Motor neuron (in vitro differentiated cells): ENCODE data around the gene ST6GAL2. TPM values are rescaled to one million over a fixed set of nuclear protein-coding genes. Genes with fewer than 3 reads are reported as not detected.

Experiments
- ATAC-seq, 8 experiments: fragments of 200-7000 bp; cut with Tn5 transposase; replicated peaks in 6 of 8; 2 replicates each; pipeline ENCODE4 v1.8.0; 2021; ENCODE audit warnings: mild to moderate bottlenecking in 8 of 8, moderate library complexity in 8 of 8
- H3K27ac ChIP-seq, 2 donors: fragments of 250-450 bp; sonication (Bioruptor Pico); 2 replicates each; pipeline ENCODE4 v1.9.0; 2021; ENCODE audit warnings: antibody characterized with exemption in 2 of 2, mild to moderate bottlenecking in 2 of 2, moderate library complexity in 1 of 2
- H3K4me1 ChIP-seq, 2 donors: fragments of 250-450 bp; sonication (Bioruptor Pico); replicated peaks in 1 of 2; 2 replicates each; pipeline ENCODE4 v1.6.1; 2021; ENCODE audit warnings: antibody characterized with exemption in 2 of 2, mild to moderate bottlenecking in 2 of 2, moderate library complexity in 1 of 2
- H3K4me3 ChIP-seq, 5 donors: fragments of 250-450 bp; sonication (Bioruptor Pico); 2 replicates each; pipeline ENCODE4 v1.9.0; 2021; ENCODE audit warnings: antibody characterized with exemption in 5 of 5, mild to moderate bottlenecking in 5 of 5, moderate library complexity in 4 of 5
- WGBS, 10 experiments: fragments of 450-650 bp; shearing (Covaris generic); methylation state at CpG; one replicate each; pipeline ENCODE4 v1.0.0; 2022; 5-methylcytosine and 5-hydroxymethylcytosine counted together
- in situ Hi-C, 9 experiments: fragments of 400-800 bp; cut with MboI; loops; one replicate each; pipeline ENCODE4 v1.15.0; 2021; ENCODE audit warnings: low sequenced_read_pairs in 9 of 9, low pct_unique_long_range_greater_than_20kb in 2 of 9; ENCODE audit not compliant: unreplicated experiment in 9 of 9
- total RNA-seq, 8 experiments: library from RNA; unstranded; fragments of 300-600 nt; gene quantifications; 2 replicates each; pipeline versions ENCODE4 v1.2.3 to v1.2.4, GENCODE V29; 2022

Gene ST6GAL2
- total RNA-seq, 8 experiments from 2014 or later, result 0.10 to 11.6 (median 8.9) TPM

DNA sequence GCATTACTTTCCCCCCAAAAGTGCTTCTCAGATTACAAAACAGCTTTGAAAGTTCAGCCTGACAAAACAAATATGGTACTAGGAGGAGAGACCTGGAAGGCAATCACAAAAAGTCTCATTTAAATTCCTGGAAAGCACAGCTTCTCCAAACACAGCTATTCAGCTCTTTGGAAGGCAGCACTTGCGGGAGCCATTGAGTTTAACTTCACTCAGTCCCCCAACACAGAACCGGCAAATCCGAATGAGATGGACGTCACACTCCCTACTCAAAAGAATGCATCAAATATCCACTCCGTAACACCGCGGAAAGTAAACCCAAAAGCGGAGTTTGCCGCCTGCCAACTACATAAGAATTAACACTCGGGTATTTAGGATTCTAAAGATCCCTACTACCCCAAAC lies 638 bp downstream of the ST6GAL2 start:
- 0 to 5% (median 0%) methylated on average over 1 to 8 of the region's 10 CpGs; no CpG with 5 or more reads in 1 of the 10 experiments for WGBS, 10 experiments
- ATAC-seq, result no peak
- H3K4me3 ChIP-seq, result peak overlapping the region; percentile 55 to 76 (median 61)
- H3K4me1 ChIP-seq, result peaks cover 4 to 5% of the 10 kb centered on the region in 2 donors
- H3K27ac ChIP-seq, result no peak overlapping the region
- in situ Hi-C loops, result no loop called here

DNA sequence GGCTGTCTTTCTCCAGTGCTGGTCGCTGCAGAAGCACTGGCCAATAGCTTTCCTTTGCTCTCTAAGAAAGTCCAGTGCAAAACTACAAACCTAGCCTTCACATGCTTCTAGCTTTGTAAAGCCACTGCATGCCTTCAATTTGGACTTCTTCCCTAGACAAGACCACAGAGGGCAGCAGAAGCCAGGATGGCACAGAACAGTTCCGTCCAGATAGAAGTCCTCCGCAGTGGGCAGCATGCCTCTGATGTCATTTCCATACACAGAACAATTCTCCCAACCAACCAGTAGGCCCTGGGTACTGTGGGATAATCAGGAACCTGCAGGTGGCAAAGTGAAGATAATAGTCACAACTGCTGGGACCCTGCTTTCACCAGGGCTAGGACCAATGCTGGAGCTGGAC lies 3.3 kb downstream of the ST6GAL2 start:
- no peak for ATAC-seq
- Histone ChIP-seq H3K4me1 (peaks cover 4 to 5% of the 10 kb centered on the region in 2 donors), H3K4me3 (no peak overlapping the region), H3K27ac (no peak overlapping the region)
- 63 to 100% (median 100%) methylated on average over 1 to 3 of the region's 3 CpGs; no CpG with 5 or more reads in 3 of the 10 experiments for WGBS, 10 experiments
- in situ Hi-C loops, result no loop called here

DNA sequence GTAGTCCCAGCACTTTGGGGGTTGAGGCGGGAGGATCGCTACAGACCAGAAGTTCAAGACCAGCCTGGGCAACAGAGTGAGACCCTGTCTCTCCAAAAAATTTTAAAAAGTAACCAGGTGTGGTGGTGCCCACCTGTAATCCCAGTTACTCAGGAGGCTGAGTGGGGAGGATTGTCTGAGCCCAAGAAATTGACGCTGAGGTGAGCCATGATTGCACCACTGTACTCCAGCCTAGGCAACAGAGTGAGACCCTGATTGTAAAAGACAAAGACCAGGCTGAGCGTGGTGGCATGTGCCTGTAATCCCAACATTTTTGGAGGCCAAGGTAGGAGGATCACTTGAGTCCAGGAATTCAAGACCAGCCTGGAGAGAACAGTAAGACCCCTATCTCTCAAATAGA lies 7.8 kb downstream of the ST6GAL2 start:
- no peaks in the 10 kb centered on the region for H3K4me1 ChIP-seq
- in situ Hi-C loops, result no loop called here
- H3K4me3 ChIP-seq, result no peak overlapping the region
- no peak for ATAC-seq
- no peak overlapping the region for H3K27ac ChIP-seq
- WGBS, 10 experiments, result 20 to 100% (median 74%) methylated on average over 1 to 4 of the region's 4 CpGs; no CpG with 5 or more reads in 2 of the 10 experiments

DNA sequence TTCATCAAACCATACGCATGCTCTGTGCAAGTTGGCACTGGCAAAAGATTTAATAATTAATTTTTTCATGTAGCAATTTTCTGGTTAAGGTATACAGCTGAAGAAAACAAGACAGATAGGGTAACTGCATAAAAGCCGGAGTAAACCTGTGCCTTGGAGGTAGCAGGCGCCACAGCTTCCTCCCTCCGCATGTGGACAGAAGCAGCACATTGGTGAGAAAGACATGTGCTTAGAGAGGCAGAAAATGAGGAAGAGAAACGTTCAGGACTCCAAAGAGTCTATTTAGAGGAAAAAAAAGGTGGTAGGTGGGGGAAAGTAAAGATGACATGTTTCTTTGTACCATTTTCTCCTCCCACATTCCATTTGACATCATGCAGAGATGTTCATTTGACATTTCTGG lies 9.3 kb downstream of the ST6GAL2 start:
- ATAC-seq, result no peak
- Histone ChIP-seq H3K4me3 (no peak overlapping the region), H3K4me1 (no peaks in the 10 kb centered on the region), H3K27ac (no peak overlapping the region)
- 53 to 100% (median 84%) methylated on average over 1 to 5 of the region's 5 CpGs; no CpG with 5 or more reads in 1 of the 10 experiments for whole genome bisulfite sequencing, 10 experiments
- in situ Hi-C loops, result no loop called here

DNA sequence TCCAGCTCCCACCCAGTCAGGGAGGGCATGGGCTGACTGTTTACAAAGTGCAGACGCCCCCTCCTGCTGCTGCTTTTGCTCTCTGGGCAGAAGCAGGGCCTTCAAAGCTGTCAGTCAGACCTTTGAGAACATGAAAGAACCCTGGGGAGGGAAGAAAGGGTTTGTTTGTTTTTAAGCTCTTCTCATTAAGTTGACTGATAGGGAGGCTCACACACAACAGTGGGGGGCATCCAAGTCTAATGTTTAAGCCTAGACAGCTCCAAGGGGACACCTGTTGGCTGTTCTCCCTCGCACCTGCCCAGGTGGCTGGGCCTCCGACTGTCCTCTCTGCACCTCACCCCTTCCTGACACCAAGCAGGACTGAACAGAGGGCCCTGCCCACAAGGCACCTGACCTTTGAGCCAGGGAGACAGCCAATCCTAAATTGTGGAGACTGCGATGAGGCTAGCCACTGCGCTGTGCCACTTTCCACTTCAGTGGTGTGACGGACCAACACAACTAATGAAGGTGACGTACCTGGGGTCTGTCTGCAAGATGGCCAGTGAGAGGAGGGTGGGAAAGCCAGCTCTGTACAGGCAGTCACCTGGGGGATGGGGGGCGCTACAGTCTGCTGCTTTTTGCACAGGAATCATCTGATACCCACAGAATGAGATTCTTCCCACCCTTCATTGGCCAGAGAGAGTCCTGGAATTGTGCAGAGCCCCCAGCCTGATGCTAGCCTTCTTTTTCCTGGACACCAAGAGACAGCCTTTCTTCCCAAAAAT lies 16.3 kb downstream of the ST6GAL2 start:
- in situ Hi-C loops, result no loop called here
- WGBS, 10 experiments, result 0 to 100% (median 52%) methylated on average over 1 to 6 of the region's 8 CpGs; no CpG with 5 or more reads in 4 of the 10 experiments
- H3K4me1 ChIP-seq, result no peaks in the 10 kb centered on the region
- ATAC-seq, result no peak
- no peak overlapping the region for H3K4me3 ChIP-seq
- no peak overlapping the region for H3K27ac ChIP-seq

DNA sequence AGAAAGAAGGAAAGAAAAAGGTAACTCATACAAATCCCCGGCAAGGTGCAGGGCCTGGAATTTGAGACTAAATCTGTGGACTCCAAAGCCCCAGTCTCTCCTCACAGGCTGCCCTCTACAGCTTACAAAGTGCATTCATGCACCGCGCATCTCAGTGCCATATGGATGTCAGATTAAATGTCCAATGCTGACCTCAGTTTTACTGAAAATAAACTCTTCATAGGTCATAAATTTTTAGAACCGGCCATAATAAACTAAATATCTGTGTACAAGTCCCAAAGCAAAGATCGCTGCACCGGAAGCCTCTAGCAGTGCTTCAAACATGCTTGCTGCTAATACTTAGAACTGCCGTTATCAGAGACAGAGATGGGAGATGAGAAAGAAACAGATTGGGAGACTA lies 17.7 kb downstream of the ST6GAL2 start:
- in situ Hi-C loops, result no loop called here
- Histone ChIP-seq H3K4me1 (no peaks in the 10 kb centered on the region), H3K4me3 (no peak overlapping the region), H3K27ac (no peak overlapping the region)
- ATAC-seq, result peak in 2 of 8 experiments; percentile 48 to 58
- WGBS, 10 experiments, result 38 to 100% (median 73%) methylated on average over 1 to 6 of the region's 7 CpGs

DNA sequence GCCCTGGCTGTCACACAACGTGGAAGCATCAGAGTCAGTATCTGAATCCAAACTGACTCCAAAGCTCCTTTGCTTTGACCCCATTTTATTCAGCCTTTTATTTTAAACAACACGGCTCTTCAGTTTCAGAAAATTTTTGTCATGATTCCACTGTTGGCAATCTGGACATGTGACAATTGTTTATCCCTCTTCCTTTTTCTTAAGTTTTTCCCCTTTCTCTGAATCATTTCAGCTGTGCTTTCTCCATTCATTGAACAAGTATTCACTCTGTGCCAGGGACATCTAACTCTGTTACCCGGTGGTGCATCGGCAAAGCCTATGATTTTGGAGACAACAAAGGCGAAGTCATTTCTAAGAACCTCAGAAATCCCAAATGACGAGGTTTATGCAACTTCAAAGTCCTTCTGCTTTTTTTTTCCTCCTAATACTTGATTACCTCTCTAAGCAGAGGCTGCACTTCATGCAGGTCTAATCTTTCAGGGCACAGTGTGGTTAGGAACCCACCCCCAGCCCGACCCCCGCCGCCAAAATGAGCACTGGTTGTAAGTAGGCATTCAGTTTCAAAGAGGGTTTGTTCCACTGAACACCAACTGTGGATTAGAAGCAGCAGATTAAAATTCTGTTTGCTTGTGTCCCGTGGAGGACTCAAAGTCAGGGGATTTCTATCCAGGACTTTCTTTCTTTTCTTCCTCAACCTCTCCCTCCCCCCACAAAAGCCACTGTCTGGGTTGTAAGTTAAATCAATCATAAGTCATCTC lies 18.6 kb downstream of the ST6GAL2 start:
- WGBS, 10 experiments, result 3 to 88% (median 67%) methylated on average over 1 to 9 of the region's 10 CpGs

DNA sequence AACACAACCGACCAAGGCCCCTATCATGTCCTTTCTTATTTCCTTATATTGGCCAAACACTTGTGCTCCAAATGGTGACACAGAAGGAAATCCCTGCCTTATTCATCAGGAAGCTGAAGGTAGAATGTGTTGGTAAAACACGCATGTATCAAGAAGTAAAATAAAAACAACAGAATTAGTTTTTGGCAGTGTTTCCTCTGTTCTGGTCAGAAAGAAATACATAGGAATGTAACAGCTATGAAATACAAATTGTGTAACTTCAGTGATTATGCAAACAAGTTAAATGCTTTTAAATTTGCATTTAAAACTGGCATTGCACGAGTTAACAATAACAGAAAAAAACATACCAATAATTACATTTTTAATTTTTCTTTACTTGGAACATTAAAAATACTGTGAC lies 19.3 kb downstream of the ST6GAL2 start:
- in situ Hi-C loops, result no loop called here
- no peak overlapping the region for H3K4me3 ChIP-seq
- H3K27ac ChIP-seq, result no peak overlapping the region
- H3K4me1 ChIP-seq, result no peaks in the 10 kb centered on the region
- 19 to 100% (median 72%) methylated on average over 1 to 3 of the region's 3 CpGs for WGBS, 10 experiments
- peak in 2 of 8 experiments; percentile 24 to 33 for ATAC-seq

More for the DNA sequence above, 18.6 kb downstream of the ST6GAL2 start:
- ATAC-seq, result no peak
- Histone ChIP-seq H3K4me3 (no peak overlapping the region), H3K4me1 (no peaks in the 10 kb centered on the region), H3K27ac (no peak overlapping the region)
- in situ Hi-C loops, result no loop called here

DNA sequence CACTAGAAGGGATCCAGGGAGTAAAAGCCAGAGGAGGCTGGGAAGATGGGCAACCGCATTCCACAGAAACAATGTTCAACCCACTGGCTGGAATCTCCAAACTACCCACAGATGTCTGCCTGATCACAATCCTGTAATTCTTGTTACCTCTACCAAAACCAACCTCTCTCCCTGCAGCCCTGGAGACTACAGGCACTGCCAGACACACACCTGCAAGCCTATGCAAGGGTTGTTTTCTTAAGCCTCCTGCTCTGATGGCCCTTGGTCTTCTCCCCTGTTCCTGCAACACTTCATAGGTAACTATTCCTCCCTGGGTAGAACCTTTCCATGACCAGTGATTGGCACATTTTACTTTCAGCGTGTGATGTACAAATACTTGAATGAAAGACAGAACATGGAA lies 21.9 kb downstream of the ST6GAL2 start:
- in situ Hi-C loops, result no loop called here
- ATAC-seq, result no peak
- Histone ChIP-seq H3K4me1 (no peaks in the 10 kb centered on the region), H3K4me3 (no peak overlapping the region), H3K27ac (no peak overlapping the region)
- 17 to 100% (median 100%) methylated on average over 1 to 2 of the region's 2 CpGs; no CpG with 5 or more reads in 2 of the 10 experiments for WGBS, 10 experiments

DNA sequence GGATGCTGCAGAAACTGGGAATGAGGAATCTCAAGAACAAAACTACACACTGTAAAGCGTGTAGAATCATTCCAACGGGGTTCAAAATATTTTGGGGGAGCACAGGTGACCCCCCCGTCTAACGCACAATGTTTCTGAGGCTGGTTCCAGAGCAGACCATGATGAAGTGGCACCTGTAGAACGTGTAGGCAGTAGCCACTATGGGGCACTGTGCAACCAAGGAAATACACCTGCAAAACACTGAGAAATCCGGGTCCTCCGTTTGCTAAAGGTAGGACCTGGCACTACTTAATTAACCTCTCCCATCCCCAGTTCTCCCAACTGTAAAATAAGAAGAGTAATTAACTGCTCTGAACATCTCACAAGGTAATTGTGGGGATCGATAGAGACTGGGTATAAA lies 22.6 kb downstream of the ST6GAL2 start:
- Histone ChIP-seq H3K4me1 (no peaks in the 10 kb centered on the region), H3K27ac (no peak overlapping the region), H3K4me3 (no peak overlapping the region)
- in situ Hi-C loops, result no loop called here
- no peak for ATAC-seq
- WGBS, 10 experiments, result 40 to 100% (median 76%) methylated on average over 1 to 8 of the region's 8 CpGs; no CpG with 5 or more reads in 3 of the 10 experiments

DNA sequence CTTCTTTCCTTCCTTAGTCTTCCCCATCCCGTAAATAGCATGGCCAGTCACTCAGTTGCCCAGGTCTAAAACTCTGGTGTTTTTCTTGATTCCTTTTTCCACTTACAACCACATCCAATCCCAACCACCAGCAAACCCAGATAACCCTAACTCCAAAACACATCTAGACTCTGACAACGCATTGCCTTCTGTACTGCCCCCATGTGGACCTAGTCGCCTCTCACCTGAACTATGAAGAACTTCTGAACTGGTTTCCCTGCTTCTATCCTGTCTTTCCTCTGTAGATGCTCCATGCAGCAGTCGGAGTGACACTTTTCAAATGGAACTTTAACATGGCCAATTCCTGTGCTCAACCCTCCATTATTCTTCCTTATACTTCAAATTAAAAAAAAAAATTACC lies 26.5 kb downstream of the ST6GAL2 start:
- WGBS, 10 experiments, result 15 to 100% (median 56%) methylated on average over 1 to 4 of the region's 4 CpGs; no CpG with 5 or more reads in 2 of the 10 experiments
- Histone ChIP-seq H3K27ac (no peak overlapping the region), H3K4me3 (no peak overlapping the region), H3K4me1 (peaks cover 5% of the 10 kb centered on the region in 2 donors)
- ATAC-seq, result no peak
- in situ Hi-C loops, result no loop called here

DNA sequence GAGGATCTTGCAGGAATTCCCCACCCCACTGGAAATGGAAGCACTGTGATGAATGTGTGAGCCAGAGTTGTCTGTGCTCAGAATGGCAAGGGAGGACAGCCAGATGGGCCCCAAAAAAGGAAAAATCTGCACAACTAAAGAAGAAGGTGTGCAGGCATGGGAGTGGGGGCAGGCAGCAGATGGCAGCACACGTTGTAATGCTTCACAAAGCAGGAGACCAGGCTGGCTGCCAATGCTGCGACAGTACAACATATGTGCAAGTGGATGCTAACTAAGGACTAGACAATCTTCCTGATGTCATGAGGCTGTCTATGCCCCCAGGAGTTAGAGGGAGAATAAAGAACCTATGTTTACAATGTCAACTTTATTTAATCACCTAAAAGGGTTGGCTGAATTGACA lies 27.2 kb downstream of the ST6GAL2 start:
- peaks cover 5% of the 10 kb centered on the region in 2 donors for H3K4me1 ChIP-seq
- no peak overlapping the region for H3K27ac ChIP-seq
- no peak overlapping the region for H3K4me3 ChIP-seq
- ATAC-seq, result no peak
- in situ Hi-C loops, result no loop called here
- WGBS, 10 experiments, result 20 to 82% (median 58%) methylated on average over 1 to 2 of the region's 2 CpGs; no CpG with 5 or more reads in 6 of the 10 experiments

DNA sequence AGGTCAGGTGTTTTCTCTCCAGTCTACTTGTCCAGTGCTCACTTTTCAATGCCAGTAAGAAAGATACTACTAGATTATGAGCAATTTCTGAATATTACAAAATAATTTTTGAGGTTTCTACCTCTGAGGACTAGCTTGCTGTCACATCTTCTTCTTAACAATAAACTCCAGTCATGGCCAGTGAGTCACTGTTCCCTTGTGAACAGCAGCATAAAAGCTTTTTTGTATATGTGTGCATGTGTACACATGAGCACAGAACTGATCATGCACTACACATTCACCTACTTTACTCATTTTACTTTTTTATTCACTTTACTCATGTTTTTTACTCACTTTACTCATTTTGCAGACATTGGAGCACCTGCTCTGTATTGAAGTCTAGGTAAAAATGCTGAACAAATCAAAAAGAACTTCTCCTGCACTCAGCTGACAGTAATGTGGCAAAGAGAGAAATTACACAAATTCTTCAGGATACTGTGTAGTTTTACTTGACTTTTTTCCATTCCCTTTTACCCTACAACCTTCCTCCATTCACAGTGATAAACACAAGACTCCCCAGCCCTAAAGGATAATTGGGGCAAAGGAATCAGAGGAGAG lies 28.0 kb downstream of the ST6GAL2 start:
- no peak overlapping the region for H3K27ac ChIP-seq
- in situ Hi-C loops, result no loop called here

More for the DNA sequence above, 28.0 kb downstream of the ST6GAL2 start:
- ATAC-seq, result no peak
- H3K4me1 ChIP-seq, result peaks cover 5% of the 10 kb centered on the region in 2 donors
- H3K4me3 ChIP-seq, result no peak overlapping the region
